Gastroesophageal sphincter (tissue), 3 donors: Measurements from ENCODE around the gene LONP2.

Source experiments
- POLR2A ChIP-seq, 2 donors: fragments of 450-650 bp; IDR thresholded peaks; one replicate each; pipeline ENCODE4 v1.6.1; 2017; ENCODE audit warnings: antibody characterized with exemption in 2 of 2, mild to moderate bottlenecking in 2 of 2, moderate library complexity in 1 of 2
- POLR2AphosphoS5 ChIP-seq: sonication (generic); formaldehyde crosslinking; IDR thresholded peaks from one replicate; pipeline ENCODE4 v1.6.1; 2017; ENCODE audit warnings: antibody characterized with exemption
- TF ChIP-seq, protein P1 (sequence below), 4 experiments: fragments of 200-600 bp in 2 of 4; fragments of 450-650 bp in 2 of 4; sonication (generic) in 1 of 4; IDR thresholded peaks; one replicate each; pipeline ENCODE4 v1.5.1; 2017 to 2019; ENCODE audit warnings: antibody characterized with exemption in 4 of 4, mild to moderate bottlenecking in 2 of 4, moderate library complexity in 2 of 4

DNA sequence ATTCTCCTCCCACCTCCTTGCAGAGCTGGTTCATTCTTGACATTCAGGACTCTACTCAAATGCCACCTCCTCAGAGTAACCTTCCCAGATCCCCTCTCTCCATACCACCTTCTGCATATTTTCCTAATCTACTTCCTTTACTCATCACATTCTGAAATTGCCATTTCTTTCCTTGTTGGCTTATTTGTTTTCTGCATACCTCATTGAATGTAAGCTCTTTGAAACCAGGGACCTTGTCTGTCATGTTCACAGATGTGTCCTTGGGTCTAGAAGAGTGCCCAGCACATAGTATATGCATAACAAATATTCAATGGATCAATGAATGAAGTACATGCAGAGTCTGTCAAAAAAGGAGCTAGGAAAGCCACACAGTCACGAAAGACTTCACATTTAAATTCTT, 7.8 kb upstream of the LONP2 start:
- TF ChIP-seq, protein P1, sequence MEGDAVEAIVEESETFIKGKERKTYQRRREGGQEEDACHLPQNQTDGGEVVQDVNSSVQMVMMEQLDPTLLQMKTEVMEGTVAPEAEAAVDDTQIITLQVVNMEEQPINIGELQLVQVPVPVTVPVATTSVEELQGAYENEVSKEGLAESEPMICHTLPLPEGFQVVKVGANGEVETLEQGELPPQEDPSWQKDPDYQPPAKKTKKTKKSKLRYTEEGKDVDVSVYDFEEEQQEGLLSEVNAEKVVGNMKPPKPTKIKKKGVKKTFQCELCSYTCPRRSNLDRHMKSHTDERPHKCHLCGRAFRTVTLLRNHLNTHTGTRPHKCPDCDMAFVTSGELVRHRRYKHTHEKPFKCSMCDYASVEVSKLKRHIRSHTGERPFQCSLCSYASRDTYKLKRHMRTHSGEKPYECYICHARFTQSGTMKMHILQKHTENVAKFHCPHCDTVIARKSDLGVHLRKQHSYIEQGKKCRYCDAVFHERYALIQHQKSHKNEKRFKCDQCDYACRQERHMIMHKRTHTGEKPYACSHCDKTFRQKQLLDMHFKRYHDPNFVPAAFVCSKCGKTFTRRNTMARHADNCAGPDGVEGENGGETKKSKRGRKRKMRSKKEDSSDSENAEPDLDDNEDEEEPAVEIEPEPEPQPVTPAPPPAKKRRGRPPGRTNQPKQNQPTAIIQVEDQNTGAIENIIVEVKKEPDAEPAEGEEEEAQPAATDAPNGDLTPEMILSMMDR (IDR thresholded peaks at IDR 0.05) = no peak
- TF ChIP-seq POLR2A (IDR thresholded peaks at IDR 0.05) (no peak), POLR2AphosphoS5 (no peak)
